Endothelial cell (in vitro differentiated cells): ENCODE measurements around the gene AFG1L. TPM values are rescaled to one million over a fixed set of nuclear protein-coding genes. Genes with fewer than 3 reads are reported as not detected.

ENCODE experiments used
- DNase-seq: peaks from one replicate; pipeline ENCODE4 v3.0.0; 2021; ENCODE audit warnings: low spot score
- H3K27ac Mint-ChIP-seq: one replicate; pipeline ENCODE4 v1.8.0; 2021; ENCODE audit warnings: mixed read lengths, inconsistent platforms; ENCODE audit not compliant: unreplicated experiment
- H3K27me3 Mint-ChIP-seq: one replicate; pipeline ENCODE4 v1.8.0; 2021; ENCODE audit warnings: mild to moderate bottlenecking, moderate library complexity, mixed read lengths, inconsistent platforms; ENCODE audit not compliant: unreplicated experiment
- H3K36me3 Mint-ChIP-seq: one replicate; pipeline ENCODE4 v1.8.0; 2021; ENCODE audit warnings: mild to moderate bottlenecking, low read depth, mixed read lengths, inconsistent platforms; ENCODE audit not compliant: unreplicated experiment
- H3K4me1 Mint-ChIP-seq: one replicate; pipeline ENCODE4 v1.8.0; 2021; ENCODE audit warnings: mild to moderate bottlenecking, mixed read lengths, inconsistent platforms; ENCODE audit not compliant: unreplicated experiment
- H3K4me3 Mint-ChIP-seq: one replicate; pipeline ENCODE4 v1.8.0; 2021; ENCODE audit warnings: mild to moderate bottlenecking, mixed read lengths, inconsistent platforms; ENCODE audit not compliant: unreplicated experiment
- H3K9me3 Mint-ChIP-seq: one replicate; pipeline ENCODE4 v1.8.0; 2021; ENCODE audit warnings: mixed read lengths, inconsistent platforms; ENCODE audit not compliant: unreplicated experiment
- CTCF ChIP-seq: fragments of 200-600 bp; sonication (generic); IDR thresholded peaks from one replicate; pipeline ENCODE4 v1.5.0; 2021; ENCODE audit warnings: antibody characterized with exemption; ENCODE audit not compliant: unreplicated experiment
- total RNA-seq: library from RNA; stranded (reverse); fragmentation: NEBNext Ultra II Directional; extraction: Animal tissue kit (Norgen Biotek cat#: 25700); gene quantifications from one replicate; pipeline ENCODE4 v1.2.1, GENCODE V29; 2021; ENCODE audit not compliant: unreplicated experiment

The AFG1L gene
- total RNA-seq, 1 donor from 2014 or later = 5.7 TPM

DNA sequence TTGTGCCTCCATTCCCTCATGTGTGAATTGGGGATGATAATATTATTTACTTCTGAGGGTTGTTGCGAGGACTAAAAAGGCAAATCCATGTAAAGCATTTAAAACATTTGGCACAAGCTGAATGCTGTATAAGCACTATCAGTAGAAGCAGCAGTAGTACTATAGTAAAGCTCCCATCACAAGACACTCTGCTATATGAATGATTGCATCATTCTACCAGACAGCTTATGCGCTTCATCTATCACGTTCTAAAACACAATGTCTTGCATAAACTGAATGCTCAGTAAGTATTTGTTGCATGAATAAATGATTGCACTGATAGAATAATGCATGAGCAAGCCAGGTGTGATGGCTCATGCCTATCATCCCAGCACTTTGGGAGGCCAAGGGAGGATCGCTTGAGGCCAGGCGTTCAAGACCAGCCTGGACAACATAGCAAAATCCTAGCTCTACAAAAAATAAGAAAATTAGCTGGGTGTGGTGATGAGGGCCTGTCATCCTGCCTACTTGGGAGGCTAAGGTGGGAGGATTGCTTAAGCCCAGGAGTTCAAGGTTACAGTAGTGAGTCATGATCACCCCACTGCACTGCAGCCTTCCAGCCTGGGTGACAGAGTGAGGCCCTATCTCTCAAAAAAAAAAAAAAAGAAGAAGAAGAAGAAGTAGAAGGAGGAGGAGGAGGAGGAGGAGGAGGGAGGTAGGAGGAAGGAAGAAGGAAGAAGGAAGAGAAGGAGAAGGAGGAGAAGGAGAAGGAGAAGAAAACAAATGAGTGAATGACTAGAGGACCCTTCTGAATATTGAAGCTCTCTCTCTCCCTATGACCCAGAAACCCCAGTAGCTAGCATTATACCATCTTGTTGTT lies 215.8 kb downstream of the AFG1L start:
- no peak for TF ChIP-seq CTCF
- Mint-ChIP-seq H3K4me1 (no peaks in the 10 kb centered on the region), H3K27me3 (no peaks in the 10 kb centered on the region), H3K9me3 (no peaks in the 10 kb centered on the region), H3K4me3 (no peak overlapping the region), H3K36me3 (peaks cover 12% of the 10 kb centered on the region), H3K27ac (no peak overlapping the region)
- DNase-seq = no peak

GRCh38 chr6:108518714-108519576 lies 224.1 kb downstream of the AFG1L start:
- Mint-ChIP-seq H3K27ac (no peak overlapping the region), H3K27me3 (no peaks in the 10 kb centered on the region), H3K4me1 (no peaks in the 10 kb centered on the region), H3K36me3 (no peaks in the 10 kb centered on the region), H3K9me3 (no peaks in the 10 kb centered on the region), H3K4me3 (no peak overlapping the region)
- TF ChIP-seq CTCF = peak; percentile 68
- peak; percentile 18 for DNase-seq

DNA sequence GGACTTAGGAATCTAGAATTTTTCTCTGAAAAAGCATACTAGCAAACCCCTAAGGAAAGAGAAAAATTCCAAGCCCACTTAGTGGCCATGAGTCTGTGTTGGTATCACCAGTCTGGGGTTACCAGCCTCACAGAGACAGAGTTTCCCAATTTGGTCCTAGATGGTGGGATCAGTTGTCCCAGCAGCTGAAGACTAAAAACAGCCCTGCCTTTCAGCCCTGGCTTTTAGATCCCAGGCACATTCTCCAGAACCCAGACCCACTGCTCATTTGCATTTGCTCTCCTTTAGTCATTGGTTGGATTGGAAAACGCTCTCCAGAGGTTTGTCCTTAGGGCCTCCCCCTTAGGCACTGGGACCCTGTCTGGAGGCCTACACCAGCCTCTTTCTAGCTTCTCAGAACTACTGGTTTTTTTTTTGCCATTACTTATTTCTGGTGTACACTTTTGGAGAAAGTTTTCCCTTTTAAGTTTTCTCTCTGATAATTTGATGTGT lies 226.8 kb downstream of the AFG1L start:
- H3K36me3 Mint-ChIP-seq = no peaks in the 10 kb centered on the region
- no peak overlapping the region for H3K27ac Mint-ChIP-seq
- TF ChIP-seq CTCF = no peak
- H3K27me3 Mint-ChIP-seq = no peaks in the 10 kb centered on the region
- no peaks in the 10 kb centered on the region for H3K4me1 Mint-ChIP-seq
- H3K4me3 Mint-ChIP-seq = no peak overlapping the region
- no peaks in the 10 kb centered on the region for H3K9me3 Mint-ChIP-seq
- no peak for DNase-seq

DNA sequence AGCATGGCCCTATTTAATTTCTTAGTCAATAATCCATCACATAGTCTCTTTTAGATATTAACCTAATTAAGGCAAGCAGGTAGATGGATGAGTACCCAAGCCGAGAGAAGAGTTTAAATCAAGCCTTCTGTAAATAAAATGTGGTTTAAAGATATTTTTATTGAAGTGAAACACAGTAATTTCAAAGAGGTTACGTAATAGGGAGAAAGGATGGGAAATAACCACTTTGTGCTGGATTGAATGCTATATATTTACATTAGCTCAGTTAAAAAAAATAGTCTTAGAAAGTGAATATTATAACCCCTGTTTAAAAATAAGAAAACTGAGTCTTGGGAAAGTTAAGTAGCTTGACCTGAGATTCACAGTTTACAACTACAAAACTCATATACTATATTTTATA lies 228.8 kb downstream of the AFG1L start:
- Mint-ChIP-seq H3K4me1 (no peaks in the 10 kb centered on the region), H3K36me3 (no peaks in the 10 kb centered on the region), H3K27me3 (no peaks in the 10 kb centered on the region), H3K27ac (no peak overlapping the region), H3K9me3 (no peaks in the 10 kb centered on the region), H3K4me3 (no peak overlapping the region)
- DNase-seq = no peak
- TF ChIP-seq CTCF = no peak
